ENCODE results near the gene B4GALT5.
"Not testable (repeated sequence)": the region's sequence is repeated elsewhere in the genome, so short reads cannot be mapped to it uniquely, and the experiment has no call there.

The B4GALT5 gene

DNA sequence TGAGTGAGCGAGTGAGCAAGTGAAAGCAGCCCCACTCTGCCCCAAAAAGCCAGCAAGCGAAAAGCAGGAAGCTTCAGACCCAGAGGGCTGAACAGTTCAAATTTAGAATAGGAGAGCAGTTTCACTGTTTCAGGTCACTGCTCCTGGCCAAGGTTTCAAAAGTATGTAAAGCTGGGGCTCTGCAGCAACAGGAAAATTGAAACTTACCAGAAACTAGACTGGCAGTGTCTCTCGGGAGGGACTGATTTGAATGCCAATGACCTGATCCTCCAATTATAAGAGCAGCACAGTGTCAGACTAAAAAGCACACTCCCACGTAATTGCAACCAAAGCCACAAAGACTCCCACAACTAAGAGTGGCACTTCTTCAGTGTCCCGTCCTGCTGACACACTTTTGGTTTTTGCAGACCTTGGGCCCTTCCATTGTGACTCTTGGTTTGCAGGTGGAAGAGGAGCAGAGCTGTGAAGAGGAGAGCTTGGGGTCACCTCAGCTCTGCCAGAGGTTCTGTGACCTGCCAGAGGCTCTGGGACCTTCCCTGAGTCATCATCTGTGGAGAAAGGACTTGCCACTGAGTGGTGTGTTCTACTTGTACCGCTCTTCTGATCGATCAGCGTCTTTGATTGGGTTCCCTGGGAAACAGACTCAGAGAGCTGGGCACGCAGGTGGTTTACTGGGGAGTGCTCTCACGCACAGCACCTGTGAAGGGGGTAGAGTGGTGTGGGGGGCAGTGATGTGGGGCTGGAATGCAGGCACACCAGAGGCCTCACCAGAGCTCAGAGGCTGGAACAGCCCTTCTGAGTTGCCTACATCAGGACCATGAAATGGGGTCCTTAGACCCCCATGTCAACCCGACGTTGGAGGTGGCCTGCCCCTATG, 93.1 kb downstream of the B4GALT5 start:
- no peak for DNase-seq

DNA sequence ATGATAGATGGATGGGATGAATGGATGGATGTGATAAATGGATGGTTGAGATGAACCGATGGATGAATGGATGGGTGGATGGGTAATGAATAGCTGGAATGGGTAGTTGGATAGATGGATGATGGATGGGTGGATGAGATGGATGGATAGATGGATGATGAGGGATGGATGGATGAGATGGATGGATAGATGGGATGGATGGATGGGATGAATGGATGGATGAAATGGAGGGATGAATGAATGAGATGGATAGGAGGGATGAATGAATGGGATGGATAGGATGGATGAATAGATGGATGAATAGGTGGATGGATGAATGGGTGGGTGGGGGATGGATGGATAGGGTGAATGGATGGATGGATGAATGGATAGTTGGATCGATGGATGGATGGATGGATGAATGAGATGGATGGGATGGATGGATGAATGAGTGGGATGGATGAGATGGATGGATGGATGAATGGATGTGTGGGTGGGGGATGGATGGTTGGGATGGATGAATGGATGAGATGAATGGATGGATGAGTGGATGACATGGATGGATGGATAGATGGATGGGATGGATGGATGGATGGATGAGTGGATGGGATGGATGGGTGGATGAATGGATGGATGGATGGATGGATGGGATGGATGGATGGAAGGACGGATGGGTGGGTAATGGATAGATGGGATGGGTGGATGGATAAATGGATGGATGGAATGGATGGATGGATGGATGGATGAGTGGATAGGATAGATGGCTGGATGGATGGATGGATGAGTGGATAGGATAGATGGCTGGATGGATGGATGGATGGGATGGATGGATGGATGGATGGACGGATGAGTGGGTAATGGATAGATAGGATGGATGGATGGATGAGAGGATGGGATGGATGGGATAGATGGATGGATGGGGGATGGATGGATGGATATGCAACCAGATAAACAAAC, 94.3 kb downstream of the B4GALT5 start:
- no peak for DNase-seq

DNA sequence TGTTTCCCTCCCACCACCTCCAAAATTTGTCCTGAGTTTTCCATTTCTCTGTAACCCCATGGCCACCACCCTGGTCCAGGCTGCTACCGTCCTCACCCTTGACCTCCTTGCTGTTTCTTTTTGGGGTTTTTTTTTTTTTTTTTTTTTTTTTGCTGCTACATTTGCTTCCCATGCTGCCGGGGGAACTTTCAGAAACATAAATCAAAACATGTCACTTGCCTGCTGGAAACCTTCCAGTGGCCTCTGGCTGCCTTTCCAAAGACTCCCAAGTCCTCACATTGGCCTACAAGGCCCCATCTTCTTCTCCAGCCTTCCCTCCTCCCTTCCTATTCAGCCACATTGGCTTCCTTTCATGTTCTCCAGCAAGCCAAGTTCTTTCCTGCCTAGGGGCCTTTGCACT, 95.4 kb downstream of the B4GALT5 start:
- no peak for DNase-seq

DNA sequence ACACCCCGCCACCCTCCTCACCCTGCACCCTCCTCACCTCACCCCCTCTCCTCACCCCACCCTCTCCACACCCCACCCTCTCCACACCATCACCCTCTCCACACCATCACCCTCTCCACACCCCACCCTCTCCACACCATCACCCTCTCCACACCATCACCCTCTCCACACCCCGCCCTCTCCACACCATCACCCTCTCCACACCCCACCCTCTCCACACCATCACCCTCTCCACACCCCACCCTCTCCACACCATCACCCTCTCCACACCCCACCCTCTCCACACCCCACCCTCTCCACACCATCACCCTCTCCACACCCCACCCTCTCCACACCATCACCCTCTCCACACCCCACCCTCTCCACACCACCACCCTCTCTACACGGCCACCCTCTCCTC, 96.3 kb downstream of the B4GALT5 start:
- DNase-seq = not testable (repeated sequence)

DNA sequence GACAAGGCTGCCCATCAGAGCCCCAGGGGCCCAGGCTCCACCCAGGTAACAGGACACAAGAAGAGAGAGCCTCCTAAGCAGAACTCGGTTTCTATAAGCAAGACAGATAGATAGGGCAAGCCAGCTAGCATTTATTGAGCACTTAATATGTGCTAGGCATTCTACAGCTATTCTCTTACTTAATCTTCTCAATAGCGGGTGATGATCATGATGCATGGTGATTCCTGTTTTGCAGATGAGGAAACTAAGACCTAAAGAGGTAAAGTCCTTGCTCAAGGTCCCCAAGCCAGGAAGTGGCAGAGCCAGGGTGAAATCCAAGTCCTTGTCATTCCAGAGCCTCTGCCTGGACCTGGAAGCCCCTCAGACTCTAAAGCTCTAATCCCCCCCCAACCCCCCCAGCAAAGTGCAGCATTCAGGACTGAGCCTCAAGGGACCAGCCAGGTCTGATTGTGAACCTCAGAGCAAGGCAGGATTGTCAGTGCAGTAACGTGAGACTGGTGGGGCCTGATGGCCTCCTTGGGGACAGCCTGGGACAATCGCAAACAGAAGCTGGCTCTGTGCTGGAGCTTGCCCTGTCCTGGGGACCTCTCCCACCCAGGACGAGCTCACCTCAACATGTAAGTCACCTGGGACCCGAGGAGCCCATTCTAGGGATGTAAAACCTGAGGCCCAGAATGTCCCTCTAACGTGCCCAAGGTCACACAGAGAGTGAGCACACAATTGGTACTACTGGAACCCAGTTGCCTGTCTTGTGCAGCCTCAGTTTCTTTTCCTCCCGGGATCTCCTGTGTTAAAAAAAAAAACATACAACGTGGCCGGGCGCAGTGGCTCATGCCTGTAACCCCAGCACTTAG, 97.3 kb downstream of the B4GALT5 start:
- DNase-seq = no peak

DNA sequence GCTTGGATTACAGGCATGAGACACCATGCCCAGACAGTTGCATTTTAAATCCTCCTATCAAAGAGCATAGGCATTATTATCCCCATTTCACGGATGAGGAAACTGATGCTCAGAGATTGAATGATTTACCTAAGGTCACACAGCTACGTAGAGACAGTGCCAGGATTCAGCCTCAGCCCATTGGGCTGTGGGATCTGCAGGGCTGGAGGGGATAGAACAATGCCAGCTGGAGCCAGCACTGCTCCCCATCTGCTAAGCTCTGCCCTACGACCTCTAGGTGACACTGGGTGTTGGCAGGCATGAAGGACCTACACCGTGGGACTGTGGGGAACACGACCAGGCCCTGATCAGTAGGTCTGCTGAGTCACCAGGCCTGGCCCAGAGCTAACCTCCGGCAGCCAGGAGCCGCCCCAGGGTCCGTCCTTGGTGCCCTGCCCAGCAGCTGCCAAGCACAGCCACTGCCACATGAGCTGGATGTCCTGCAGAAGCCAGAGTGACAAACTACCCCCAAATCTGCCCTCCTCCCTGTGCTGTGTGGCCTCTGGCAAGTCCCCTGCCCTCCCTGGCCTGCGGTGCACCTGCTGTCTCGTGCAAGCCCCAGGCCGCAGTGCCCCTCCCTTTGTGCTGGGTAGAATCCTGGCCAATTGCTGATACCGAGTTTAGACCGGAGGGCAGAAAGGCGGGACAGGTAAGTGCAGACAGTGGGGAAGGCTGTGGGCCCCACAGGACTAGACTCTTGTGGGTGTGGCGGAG, 98.1 kb downstream of the B4GALT5 start:
- DNase-seq = no peak

DNA sequence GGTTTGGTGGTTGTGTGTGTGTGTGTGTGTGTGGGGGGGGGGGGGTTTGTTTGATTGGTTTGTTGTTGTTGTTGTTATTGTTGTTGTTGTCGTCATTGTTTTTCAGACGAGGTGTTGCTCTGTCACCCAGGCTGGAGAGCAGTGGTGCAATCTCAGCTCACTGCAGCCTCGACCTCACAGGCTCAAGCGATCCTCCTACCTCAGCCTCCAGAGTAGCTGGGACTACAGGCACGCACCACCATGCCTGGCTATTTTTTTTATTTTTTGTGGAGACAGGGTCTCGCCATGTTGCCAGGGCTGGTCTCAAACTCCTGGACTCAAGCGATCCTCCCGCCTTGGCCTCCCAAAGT, 98.7 kb downstream of the B4GALT5 start:
- not testable (repeated sequence) for DNase-seq

DNA sequence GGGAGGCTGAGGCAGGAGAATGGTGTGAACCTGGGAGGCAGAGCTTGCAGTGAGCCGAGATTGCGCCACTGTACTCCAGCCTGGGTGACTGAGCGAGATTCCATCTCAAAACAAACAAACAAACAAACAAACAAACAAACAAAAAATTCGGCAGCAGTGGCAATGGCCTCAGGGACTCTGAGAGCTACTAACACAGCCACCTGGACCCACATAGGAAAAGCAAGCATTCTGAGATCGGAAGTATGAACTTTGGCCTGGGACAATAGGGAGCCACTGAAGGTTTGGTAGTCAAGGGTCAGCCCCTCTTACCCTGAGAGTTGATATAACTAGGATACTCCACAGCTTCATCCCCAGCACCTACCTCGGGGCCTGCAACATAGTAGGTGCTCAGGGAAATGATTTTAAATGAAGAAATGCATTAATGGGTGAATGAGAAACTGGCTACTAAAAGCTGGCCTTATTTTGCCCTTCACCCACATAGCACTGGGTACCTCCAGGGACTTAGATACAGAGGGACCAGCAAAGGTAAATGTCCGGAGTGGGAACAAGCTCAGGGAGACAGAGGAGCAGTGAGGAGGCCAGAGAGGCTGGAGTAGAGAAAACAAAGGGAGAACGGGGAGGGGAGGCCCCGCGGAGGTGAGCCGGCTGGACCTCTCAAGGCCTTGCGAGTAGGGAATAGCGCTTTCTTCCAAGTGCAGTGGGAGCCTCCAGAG, 99.2 kb downstream of the B4GALT5 start:
- no peak for DNase-seq

DNA sequence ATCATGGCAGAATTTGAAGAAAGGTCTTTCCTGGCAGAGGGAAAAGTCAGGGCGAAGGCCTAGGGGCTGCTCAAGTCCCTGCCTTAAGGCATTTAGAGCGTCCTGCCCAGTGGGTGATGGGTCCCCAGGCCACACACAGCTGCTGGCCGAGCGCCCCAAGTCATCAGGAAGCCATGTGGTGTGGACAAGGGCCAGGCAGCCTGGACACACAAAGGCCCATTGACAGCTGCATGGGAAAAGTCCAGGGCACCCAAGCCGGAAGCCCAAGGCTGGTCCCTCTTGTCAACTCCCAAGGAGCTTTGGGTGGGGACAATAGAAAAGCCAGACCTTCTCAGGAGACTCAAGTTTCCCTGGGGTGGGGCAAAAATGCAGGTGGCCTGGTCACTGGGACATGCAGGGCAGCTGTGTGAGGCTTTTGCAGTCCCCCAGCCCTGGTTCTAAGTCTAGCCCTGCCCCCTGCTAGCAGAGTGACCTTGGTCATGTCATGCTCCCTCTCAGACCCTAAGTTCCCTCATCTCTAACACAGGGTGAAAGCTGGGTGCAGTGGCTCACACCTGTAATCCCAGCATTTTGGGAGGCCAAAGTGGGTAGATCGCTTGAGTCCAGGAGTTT, 101.4 kb downstream of the B4GALT5 start:
- no peak for DNase-seq

DNA sequence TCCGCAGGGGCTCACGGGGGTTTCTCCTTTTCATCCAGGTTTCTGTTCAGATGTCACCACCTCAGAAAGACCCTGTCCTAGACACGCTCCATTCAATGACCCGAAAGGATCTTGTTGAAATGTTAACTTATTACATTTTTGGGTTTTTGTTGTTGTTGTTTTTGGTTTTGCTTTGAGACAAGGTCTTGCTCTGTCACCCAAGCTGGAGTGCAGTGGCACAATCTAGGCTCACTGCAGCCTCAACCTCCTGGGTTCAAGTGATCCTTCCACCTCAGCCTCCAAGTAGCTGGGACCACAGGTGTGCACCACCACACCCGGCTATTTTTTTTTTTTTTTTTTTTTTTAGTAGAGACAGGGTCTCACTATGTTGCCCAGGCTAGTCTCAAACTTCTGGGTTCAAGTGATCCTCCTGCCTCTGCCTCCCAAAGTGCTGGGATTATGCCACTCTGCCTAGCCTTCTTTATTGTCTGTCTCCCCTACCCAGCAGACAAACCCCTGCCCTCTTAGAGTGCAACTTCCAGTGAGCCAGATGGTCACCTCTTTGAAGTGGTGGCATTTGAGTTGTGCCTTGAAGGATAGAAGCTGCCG, 102.0 kb downstream of the B4GALT5 start:
- DNase-seq = not testable (repeated sequence)

DNA sequence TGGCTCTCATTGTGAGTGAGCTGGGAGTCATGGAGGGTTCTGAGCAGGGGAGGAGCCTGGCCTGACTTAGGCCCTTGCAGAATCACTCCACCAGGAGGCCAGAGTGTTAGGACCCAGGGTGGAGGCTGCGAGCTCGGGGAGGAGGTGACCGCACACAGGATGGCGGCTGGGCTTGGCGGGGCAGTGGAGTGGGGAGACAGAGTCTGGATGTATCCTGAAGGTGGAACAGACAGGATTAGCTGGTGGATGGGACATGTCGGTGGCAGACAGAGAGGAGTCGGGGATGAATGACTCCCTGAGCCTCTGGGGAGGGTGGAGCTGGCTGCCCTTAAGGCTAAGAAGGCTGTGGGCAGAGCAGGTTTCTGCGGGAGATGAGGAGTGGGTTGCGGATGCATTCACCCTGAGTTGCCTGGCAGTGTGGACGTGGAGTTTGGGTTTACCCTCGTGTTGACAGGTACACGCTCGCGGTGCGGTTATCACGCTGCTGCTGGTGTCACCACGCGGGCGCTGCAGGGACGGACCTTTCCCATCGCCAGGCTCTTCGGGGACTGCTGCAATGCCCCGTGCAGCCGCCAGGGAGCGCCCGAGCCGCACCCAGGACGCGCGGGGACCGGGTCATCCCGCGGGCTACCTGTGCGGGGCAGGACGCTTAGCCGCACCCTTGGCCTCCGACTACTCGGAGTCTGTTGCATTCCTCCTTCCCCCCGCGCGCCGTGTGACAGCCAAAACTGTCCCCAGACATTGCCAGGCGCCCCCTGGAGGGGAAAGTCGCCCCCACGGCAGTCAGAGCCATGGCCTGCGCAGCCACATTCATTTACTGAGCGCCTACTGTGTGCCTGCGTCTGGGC, 102.8 kb downstream of the B4GALT5 start:
- DNase-seq = no peak

DNA sequence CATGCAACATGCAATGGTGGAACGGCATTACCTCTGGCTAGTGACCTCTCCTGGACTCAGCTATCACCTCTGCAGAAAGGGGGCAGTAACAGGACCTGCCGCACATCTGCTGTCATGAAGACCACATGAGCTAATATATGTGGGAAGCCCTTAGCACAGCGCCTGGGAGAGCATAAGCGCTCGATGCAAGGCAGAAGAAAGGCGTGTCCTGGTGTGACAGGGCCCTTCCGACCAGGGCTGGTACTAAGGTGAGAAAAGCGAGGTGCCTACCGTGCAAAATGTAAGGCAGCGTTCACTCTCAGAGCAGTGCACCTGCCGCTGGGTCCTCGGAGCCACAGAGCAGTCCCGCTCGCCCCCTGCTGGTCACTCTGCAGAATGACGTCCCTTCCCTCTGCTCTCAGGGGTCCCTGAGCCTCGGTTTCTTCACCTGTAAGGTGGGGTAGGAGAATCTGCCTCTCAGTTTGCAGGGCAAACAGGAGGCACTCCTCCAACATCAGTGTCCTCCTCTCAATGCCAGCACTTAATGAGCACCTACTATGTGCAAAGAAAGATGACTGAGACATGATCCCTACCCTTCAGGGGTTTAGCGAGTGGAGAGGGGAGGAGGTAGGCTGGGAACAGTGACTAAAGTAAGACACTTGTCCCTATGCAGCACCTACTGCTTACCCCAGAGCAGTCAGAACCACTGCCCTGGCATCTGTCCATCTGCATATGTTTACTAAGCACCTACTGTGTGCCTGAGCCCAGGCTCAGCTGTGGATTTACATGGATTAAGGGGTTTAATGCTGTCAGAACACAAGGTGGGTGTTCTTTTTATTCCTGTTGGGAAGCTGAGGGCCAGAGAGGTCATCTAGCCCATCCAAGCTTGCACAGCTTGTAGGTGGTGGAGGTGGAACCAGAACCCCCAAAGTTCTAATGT, 104.7 kb downstream of the B4GALT5 start:
- peak; percentile 11 for DNase-seq

DNA sequence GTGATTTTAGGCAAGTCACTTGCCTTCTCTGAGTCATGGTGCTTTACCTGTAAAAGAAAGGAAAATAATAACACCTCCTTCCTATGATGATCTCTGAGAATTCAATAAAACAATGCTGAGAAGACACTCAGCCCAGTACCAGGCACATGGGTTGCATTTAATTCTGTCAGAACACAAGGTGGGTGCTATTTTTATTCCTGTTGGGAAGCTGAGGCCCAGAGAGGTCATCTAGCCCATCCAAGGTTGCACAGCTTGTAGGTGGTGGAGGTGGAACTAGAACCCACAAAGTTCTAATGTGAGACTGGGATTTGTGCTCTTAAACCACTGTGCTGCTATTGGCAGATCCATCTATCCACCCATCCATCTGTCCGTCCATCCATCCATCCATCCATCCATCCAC, 106.1 kb downstream of the B4GALT5 start:
- DNase-seq = no peak

DNA sequence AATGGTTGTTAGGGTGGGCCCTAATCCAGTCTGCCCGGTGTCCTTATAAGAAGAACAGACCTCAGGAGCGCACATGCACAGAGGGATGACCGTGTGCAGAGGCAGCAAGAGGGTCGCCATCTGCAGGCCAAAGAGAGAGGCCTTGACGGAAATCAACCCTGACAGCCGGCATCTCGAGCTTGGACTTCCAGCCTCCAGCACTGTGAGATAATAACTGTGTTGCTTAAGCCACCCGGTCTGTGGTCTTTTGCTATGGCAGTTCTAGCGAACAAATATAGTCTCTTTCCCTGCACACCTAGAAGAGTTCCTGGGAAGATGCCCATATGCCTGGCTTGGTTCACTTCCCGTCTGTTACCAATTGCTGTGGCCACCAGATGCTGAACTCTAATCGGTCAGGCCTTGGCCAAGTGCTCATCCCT, 110.5 kb downstream of the B4GALT5 start:
- no peak for DNase-seq

DNA sequence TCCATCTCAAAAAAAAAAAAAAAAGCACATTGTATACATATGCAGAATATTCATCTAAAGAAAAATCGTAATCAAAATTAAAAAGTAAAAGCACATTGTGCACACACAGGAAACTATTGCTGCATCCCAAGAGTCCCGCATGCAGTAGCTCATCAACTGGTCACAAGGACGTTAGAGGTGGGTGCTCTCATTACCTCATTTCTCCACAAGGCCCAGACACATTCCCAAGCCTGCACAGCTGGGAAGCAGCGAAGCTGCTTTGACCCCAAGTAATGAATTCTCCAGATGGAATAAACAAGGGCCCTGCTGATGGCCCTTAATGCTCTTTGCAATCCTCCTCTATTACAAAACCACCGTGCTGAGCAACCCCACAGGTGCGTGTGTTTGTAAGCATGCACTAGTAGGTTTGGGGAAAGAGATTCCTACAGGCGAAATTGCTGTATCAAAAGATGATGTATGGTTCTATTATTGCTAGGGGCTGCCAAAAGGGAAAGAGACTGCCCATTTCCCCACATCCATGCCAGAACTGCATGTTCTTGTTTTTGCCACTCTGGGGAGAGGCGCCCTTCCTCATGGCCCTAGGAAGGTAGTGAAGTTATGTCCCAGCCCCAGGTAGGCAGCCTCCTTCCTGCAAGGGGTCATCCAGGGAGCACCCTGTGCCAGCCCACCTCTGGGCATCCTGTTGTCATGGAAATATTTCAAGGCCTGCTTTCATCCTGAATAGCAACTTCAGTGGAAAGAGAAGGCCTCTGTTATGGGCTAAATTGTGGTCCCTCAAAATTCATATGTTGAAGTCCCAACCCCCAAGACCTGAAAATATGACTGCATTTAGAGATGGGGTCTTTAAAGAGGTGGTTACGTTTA, 111.1 kb downstream of the B4GALT5 start:
- no peak for DNase-seq

DNA sequence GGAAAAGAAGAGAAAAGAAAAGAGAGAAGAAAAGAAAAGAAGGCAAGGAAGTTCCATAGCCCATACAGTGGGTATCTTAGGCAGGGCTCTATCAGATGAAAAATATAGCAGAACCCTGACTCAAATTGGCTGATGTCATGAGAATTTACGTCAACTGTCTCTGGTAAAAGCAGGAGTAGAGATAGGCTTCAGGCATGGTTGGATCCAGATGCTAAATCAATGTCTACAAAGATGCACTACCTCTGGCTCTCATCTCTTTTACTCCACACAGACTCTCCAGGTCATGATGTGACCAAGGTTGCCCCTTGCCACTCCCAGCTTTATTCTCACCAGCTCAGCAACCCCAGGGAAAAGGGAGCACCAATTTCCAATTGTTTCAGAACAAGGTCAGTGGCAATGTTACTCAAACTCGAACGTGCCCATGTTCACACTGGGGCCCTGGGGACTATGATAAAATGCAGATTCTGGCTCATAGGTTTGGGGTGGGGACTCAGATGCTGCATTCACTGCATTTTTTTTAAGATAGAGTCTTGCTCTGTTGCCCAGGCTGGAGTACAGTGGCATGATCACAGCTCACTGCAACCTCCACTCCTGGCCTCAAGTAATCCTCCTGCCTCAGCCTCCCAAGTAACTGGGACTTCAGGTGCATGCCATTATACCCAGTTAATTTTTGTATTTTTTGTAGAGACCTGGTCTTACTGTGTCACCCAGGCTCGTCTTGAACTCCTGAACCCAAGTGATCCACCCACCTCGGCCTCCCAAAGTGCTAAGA, 112.3 kb downstream of the B4GALT5 start:
- no peak for DNase-seq

DNA sequence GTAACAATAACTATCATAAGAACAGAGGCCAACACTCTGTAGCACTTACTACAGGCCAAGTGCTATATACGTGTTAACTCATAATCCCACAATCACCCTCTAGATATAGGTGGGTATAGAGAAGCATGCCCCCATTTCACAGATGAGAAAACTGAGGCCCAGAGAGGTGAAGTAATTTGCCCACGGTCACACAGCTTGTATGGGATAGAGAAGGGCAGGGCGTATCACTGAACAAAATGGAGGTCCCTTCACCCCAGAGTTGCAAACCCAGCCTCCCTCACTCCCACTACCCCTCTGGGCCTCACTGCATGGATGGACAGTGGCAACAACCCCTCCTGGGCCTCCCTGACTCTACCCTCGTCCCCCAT, 113.9 kb downstream of the B4GALT5 start:
- DNase-seq = no peak
